Activated CD8-positive, alpha-beta memory T cell treated with anti-CD3 and anti-CD28 coated beads, Interleukin-2, amount 10 ng/mL, durations not matched to agents 7 days and 5 days (primary cell): ENCODE results near the gene CNOT10. TPM values are rescaled to one million over a fixed set of nuclear protein-coding genes. Genes with fewer than 3 reads are reported as not detected.

ENCODE experiments used
- ATAC-seq: fragments of 150-1000 bp; cut with Tn5 transposase; one replicate; pipeline ENCODE4 v1.10.0; 2021; ENCODE audit warnings: moderate library complexity
- CTCF ChIA-PET: fragments of 350-600 bp; sonication (Branson Sonifier 250); formaldehyde crosslinking; loops from one replicate; lab custom pipeline; 2021; ENCODE audit warnings: antibody characterized with exemption; lab: Charles Lee
- DNase-seq: peaks from one replicate; pipeline ENCODE4 v3.0.0-alpha.2; 2020
- H3K27ac Mint-ChIP-seq: one replicate; pipeline ENCODE4 v1.8.0; 2021; ENCODE audit warnings: mild to moderate bottlenecking, mixed read lengths
- H3K27me3 Mint-ChIP-seq: one replicate; pipeline ENCODE4 v1.8.0; 2021; ENCODE audit warnings: mixed read lengths
- H3K36me3 Mint-ChIP-seq: one replicate; pipeline ENCODE4 v1.8.0; 2021; ENCODE audit warnings: mild to moderate bottlenecking, mixed read lengths
- H3K4me1 Mint-ChIP-seq: one replicate; pipeline ENCODE4 v1.8.0; 2021; ENCODE audit warnings: mixed read lengths
- H3K4me3 Mint-ChIP-seq: one replicate; pipeline ENCODE4 v1.8.0; 2021; ENCODE audit warnings: mild to moderate bottlenecking, moderate library complexity, mixed read lengths
- H3K9me3 Mint-ChIP-seq: one replicate; pipeline ENCODE4 v1.8.0; 2022; ENCODE audit warnings: low read depth, mixed read lengths
- total RNA-seq, 2 experiments: library from RNA; stranded (reverse); gene quantifications; one replicate each; pipeline ENCODE4 v1.2.3, GENCODE V29; 2021

Gene CNOT10
- total RNA-seq, 2 experiments from 2014 or later, result 52.8 to 55.4 TPM

GRCh38 chr3:32703491-32703972, 18.5 kb downstream of the CNOT10 start:
- Mint-ChIP-seq H3K9me3 (no peaks in the 10 kb centered on the region), H3K27me3 (no peaks in the 10 kb centered on the region), H3K36me3 (peaks cover 22% of the 10 kb centered on the region), H3K27ac (peak overlapping the region; percentile 47), H3K4me3 (no peak overlapping the region), H3K4me1 (peaks cover 31% of the 10 kb centered on the region)
- CTCF ChIA-PET, result no interaction called here
- DNase-seq (no peak), ATAC-seq (no peak)

GRCh38 chr3:32705232-32705631, 20.2 kb downstream of the CNOT10 start:
- Mint-ChIP-seq H3K27me3 (no peaks in the 10 kb centered on the region), H3K27ac (no peak overlapping the region), H3K4me1 (peaks cover 37% of the 10 kb centered on the region), H3K4me3 (no peak overlapping the region), H3K9me3 (no peaks in the 10 kb centered on the region), H3K36me3 (peaks cover 24% of the 10 kb centered on the region)
- no peak for DNase-seq
- CTCF ChIA-PET, result interaction anchor here (1.1 kb wide), 1 partner anchor 8 kb away, joined by 4 read pairs; no protein-coding TSS in a partner anchor
- no peak for ATAC-seq

GRCh38 chr3:32706348-32707025, 21.5 kb downstream of the CNOT10 start:
- CTCF ChIA-PET, result no interaction called here
- H3K27ac Mint-ChIP-seq, result no peak overlapping the region
- H3K4me3 Mint-ChIP-seq, result no peak overlapping the region
- no peaks in the 10 kb centered on the region for H3K9me3 Mint-ChIP-seq
- ATAC-seq, result no peak
- H3K36me3 Mint-ChIP-seq, result peaks cover 27% of the 10 kb centered on the region
- no peak for DNase-seq
- H3K4me1 Mint-ChIP-seq, result peaks cover 35% of the 10 kb centered on the region
- no peaks in the 10 kb centered on the region for H3K27me3 Mint-ChIP-seq

GRCh38 chr3:32707026-32707370, 22.0 kb downstream of the CNOT10 start:
- DNase-seq (no peak), ATAC-seq (no peak)
- CTCF ChIA-PET, result no interaction called here
- no peaks in the 10 kb centered on the region for H3K9me3 Mint-ChIP-seq
- peaks cover 34% of the 10 kb centered on the region for H3K4me1 Mint-ChIP-seq
- H3K27me3 Mint-ChIP-seq, result no peaks in the 10 kb centered on the region
- no peak overlapping the region for H3K4me3 Mint-ChIP-seq
- no peak overlapping the region for H3K27ac Mint-ChIP-seq
- peaks cover 28% of the 10 kb centered on the region for H3K36me3 Mint-ChIP-seq

- no peak for ATAC-seq
- Mint-ChIP-seq H3K36me3 (peaks cover 30% of the 10 kb centered on the region), H3K27ac (peak overlapping the region; percentile 8), H3K9me3 (no peaks in the 10 kb centered on the region), H3K4me1 (peaks cover 24% of the 10 kb centered on the region), H3K4me3 (no peak overlapping the region), H3K27me3 (no peaks in the 10 kb centered on the region)
- no peak for DNase-seq
- CTCF ChIA-PET, result no interaction called here
These were observed 23.8 kb downstream of the CNOT10 start for GRCh38 chr3:32708672-32709283.

- CTCF ChIA-PET, result interaction anchor here (0.7 kb wide), 2 partner anchors 72 to 532 kb away, joined by 3 to 4 read pairs; no protein-coding TSS in a partner anchor
- H3K9me3 Mint-ChIP-seq, result no peaks in the 10 kb centered on the region
These were observed 24.4 kb downstream of the CNOT10 start for GRCh38 chr3:32709346-32709745.

GRCh38 chr3:32712506-32713055, 27.6 kb downstream of the CNOT10 start:
- ATAC-seq (no peak), DNase-seq (no peak)
- H3K9me3 Mint-ChIP-seq, result no peaks in the 10 kb centered on the region
- no peaks in the 10 kb centered on the region for H3K27me3 Mint-ChIP-seq
- H3K4me1 Mint-ChIP-seq, result peaks cover 10% of the 10 kb centered on the region
- H3K27ac Mint-ChIP-seq, result peak overlapping the region; percentile 29
- peaks cover 32% of the 10 kb centered on the region for H3K36me3 Mint-ChIP-seq
- CTCF ChIA-PET, result no interaction called here
- no peak overlapping the region for H3K4me3 Mint-ChIP-seq

More at GRCh38 chr3:32709346-32709745, 24.4 kb downstream of the CNOT10 start:
- ATAC-seq (no peak), DNase-seq (no peak)
- H3K27me3 Mint-ChIP-seq, result no peaks in the 10 kb centered on the region
- H3K27ac Mint-ChIP-seq, result no peak overlapping the region
- H3K36me3 Mint-ChIP-seq, result peaks cover 30% of the 10 kb centered on the region
- H3K4me3 Mint-ChIP-seq, result no peak overlapping the region
- peaks cover 24% of the 10 kb centered on the region for H3K4me1 Mint-ChIP-seq

GRCh38 chr3:32713181-32713580, 28.2 kb downstream of the CNOT10 start:
- H3K4me1 Mint-ChIP-seq, result peaks cover 9% of the 10 kb centered on the region
- H3K36me3 Mint-ChIP-seq, result peaks cover 34% of the 10 kb centered on the region
- no peak for ATAC-seq
- CTCF ChIA-PET, result no interaction called here
- H3K9me3 Mint-ChIP-seq, result no peaks in the 10 kb centered on the region
- H3K4me3 Mint-ChIP-seq, result no peak overlapping the region
- no peak for DNase-seq
- no peaks in the 10 kb centered on the region for H3K27me3 Mint-ChIP-seq
- peak overlapping the region; percentile 29 for H3K27ac Mint-ChIP-seq

- no peaks in the 10 kb centered on the region for H3K9me3 Mint-ChIP-seq
- peaks cover 19% of the 10 kb centered on the region for H3K36me3 Mint-ChIP-seq
- no peaks in the 10 kb centered on the region for H3K4me1 Mint-ChIP-seq
- H3K27me3 Mint-ChIP-seq, result no peaks in the 10 kb centered on the region
- CTCF ChIA-PET, result no interaction called here
- DNase-seq (no peak), ATAC-seq (no peak)
- H3K4me3 Mint-ChIP-seq, result no peak overlapping the region
- no peak overlapping the region for H3K27ac Mint-ChIP-seq
These were observed 34.3 kb downstream of the CNOT10 start for GRCh38 chr3:32719335-32719734.

GRCh38 chr3:32719931-32720330, 34.9 kb downstream of the CNOT10 start:
- CTCF ChIA-PET, result no interaction called here
- Mint-ChIP-seq H3K4me3 (no peak overlapping the region), H3K36me3 (peaks cover 19% of the 10 kb centered on the region), H3K27ac (no peak overlapping the region), H3K9me3 (no peaks in the 10 kb centered on the region), H3K27me3 (no peaks in the 10 kb centered on the region), H3K4me1 (no peaks in the 10 kb centered on the region)
- ATAC-seq (no peak), DNase-seq (no peak)

GRCh38 chr3:32725721-32726120, 40.7 kb downstream of the CNOT10 start:
- CTCF ChIA-PET, result no interaction called here
- Mint-ChIP-seq H3K4me1 (peaks cover 2% of the 10 kb centered on the region), H3K9me3 (no peaks in the 10 kb centered on the region), H3K4me3 (no peak overlapping the region), H3K27me3 (no peaks in the 10 kb centered on the region), H3K27ac (no peak overlapping the region), H3K36me3 (peaks cover 16% of the 10 kb centered on the region)
- DNase-seq (no peak), ATAC-seq (no peak)

- CTCF ChIA-PET, result interaction anchor here (0.9 to 4.0 kb wide), 4 partner anchors 9 to 200 kb away, joined by 3 to 11 read pairs (median 3); no protein-coding TSS in a partner anchor
- no peaks in the 10 kb centered on the region for H3K4me1 Mint-ChIP-seq
- DNase-seq, result no peak
- H3K4me3 Mint-ChIP-seq, result no peak overlapping the region
- H3K36me3 Mint-ChIP-seq, result peaks cover 16% of the 10 kb centered on the region
- no peaks in the 10 kb centered on the region for H3K9me3 Mint-ChIP-seq
- no peak overlapping the region for H3K27ac Mint-ChIP-seq
- ATAC-seq, result no peak
- no peaks in the 10 kb centered on the region for H3K27me3 Mint-ChIP-seq
These were observed 48.7 kb downstream of the CNOT10 start for GRCh38 chr3:32733631-32734229.

- no peak for DNase-seq
- ATAC-seq, result no peak
- CTCF ChIA-PET, result interaction anchor here (1.2 to 4.0 kb wide), 4 partner anchors 43 to 225 kb away, joined by 3 to 11 read pairs (median 4); no protein-coding TSS in a partner anchor
- H3K27me3 Mint-ChIP-seq, result no peaks in the 10 kb centered on the region
- no peaks in the 10 kb centered on the region for H3K9me3 Mint-ChIP-seq
- H3K27ac Mint-ChIP-seq, result no peak overlapping the region
- H3K36me3 Mint-ChIP-seq, result peaks cover 20% of the 10 kb centered on the region
- H3K4me1 Mint-ChIP-seq, result no peaks in the 10 kb centered on the region
- no peak overlapping the region for H3K4me3 Mint-ChIP-seq
These were observed 49.8 kb downstream of the CNOT10 start for GRCh38 chr3:32734756-32735155.
